Measurements from ENCODE around the gene VDAC1.

Gene VDAC1

GRCh38 chr5:134022333-134022732 lies 17.6 kb upstream of the VDAC1 start:
- no peak for DNase-seq

DNA sequence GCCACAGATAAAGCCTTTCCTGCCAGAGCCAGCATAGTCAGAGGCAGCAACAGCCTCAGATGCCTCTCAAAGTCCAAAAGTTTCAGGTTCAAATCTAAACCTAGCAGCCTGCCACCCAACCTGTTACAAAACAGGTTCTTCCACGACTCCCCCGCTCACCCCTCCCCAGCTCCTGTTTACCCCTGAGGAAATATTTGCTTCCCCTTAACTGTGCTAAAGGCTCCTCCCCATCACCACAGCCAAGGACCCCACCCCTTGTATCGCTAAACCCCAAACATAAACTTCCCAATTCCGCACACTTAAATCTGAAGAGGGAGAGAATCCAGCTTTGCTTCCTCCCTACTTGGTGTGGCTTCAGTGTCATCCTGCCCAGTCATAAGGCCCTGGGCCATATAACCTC lies 15.4 kb upstream of the VDAC1 start:
- no peak for DNase-seq

- no peak for DNase-seq
Measured at GRCh38 chr5:134019636-134020035, 14.9 kb upstream of the VDAC1 start.

DNA sequence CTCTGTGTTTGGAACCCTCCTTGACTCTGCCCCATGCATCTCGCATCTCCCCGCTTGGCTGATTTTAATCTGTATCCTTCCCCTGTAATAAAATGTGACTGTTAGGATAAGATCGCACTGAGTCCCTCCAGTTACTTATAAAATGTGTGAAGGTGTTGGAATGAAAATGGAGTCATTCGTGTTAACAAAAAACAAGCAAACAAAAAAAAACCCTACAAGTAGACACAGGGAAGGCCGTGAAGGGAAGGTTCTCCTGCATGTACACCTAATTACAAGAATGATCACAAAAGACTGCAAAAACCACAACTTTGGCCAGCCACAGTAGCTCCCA lies 14.2 kb upstream of the VDAC1 start:
- no peak for DNase-seq

DNA sequence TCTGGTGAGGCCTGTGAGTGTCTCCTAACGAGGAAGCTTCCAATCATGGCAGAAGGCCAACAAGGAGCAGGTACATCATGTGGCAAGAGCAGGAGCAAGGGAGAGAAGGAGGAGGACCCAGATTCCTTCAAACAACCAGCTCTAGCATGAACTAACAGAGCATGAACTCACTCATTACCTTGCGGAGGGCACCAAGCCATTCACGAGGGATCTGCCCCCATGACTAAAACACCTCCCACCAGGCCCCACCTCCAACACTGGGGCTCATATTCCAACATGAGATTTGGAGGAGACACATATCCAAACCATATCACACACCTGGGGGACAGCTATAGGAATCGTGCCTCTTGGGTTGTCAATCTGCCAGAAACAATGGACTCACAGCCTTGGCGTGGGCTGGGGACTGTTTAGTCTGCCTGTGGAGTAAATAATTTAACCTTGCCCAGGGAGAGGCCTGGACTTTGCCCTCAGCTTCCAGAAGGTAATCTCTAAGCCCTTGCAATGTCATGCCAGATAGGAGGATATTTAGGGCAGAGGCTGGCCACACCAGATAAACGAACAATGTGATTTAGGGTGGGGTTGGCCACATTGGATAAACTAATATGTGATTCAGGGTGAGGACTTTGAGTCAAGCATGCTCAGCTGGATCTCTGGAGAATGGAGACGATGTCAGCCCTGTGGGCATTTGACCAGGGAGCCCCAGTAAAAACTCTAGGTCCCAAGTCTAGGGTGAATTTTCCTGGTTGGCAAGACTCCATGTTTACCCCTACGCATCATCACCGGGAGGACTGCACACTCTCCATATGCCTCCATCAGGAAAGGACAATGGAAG lies 13.6 kb upstream of the VDAC1 start:
- DNase-seq = no peak

- DNase-seq = no peak
Measured at GRCh38 chr5:134008266-134008749, 3.5 kb upstream of the VDAC1 start.

GRCh38 chr5:134007581-134008265 lies 2.9 kb upstream of the VDAC1 start:
- peak; percentile 48 for DNase-seq

GRCh38 chr5:134006115-134006514 lies 1.3 kb upstream of the VDAC1 start:
- no peak for DNase-seq

- DNase-seq = peak; percentile 91
Measured at GRCh38 chr5:134005417-134006061, 764 bp upstream of the VDAC1 start.

DNA sequence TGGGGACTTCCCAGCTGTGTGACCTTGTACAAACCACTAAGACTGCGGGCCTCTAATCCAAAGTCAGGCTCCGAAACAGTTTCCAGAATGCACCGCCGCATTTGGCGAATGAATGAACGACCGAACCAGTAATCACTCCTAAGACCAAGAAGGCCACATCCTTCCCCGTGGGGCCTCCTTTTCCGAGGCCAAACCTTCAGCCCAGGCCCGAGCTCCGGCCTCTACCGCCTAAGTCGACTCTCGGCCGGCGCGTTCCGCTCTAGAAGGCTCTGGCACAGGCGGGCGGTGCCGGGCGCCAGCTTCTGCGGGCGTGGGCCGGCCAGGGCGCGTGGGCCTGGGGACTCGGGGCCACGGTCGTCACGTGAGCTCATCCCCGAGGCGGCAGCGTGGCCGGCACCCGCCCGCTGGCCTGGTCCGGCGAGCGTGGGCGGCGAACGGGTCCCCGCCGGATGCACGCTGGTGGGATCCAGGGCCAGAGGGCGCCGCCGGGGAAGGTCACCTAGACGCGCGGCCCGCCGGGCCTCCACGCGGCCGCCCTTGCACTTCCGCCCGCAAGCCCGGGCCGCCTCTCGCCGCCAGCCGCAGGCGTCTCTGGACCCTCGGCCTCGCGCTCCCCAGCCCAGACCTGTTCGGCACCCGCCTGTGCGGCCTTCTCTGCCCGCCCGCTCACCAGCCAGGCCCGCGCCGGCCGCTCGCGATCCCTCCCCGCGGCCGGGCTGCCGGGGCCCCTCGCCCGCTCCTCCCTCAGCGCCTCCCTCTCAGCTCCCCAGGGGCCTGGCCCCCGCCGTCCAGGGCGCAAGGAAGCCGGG lies 754 bp downstream of the VDAC1 start:
- peak; percentile 72 for DNase-seq

DNA sequence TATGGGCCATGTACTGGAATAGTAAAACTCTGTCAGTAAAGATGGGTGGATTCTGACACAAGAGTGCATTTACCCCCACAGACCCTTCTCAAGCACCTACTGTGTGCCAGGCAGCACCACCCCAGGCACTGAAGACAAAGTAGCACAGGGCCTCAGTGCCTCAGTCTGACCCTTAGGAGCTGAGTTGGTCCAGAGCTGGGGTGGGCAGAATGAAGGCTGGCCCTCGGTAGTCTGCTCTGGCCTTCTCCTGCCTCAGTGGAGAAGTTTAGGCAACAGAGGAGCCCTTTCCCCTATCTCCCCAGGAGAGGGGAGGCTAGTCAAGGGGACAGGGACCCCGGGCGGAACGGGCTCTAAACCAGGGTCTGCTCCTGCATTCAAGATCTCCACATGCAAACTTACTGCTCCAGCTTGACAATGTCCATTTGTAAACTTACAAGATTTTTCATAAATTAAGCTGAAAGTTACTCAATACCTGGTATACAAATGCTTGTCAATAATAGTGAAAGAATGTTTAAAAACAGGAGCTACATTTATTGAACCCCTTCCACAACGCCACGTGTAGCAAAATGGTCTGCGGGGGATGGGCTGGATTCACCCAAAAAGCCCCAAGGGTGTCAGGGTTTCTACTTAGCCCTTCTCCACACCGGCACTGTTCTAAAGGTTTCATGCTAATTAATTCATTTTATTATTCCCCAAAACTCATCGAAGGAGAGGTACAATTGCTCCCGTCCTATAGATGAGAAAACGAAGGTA lies 1.5 kb downstream of the VDAC1 start:
- DNase-seq = no peak

- DNase-seq = no peak
Measured at GRCh38 chr5:134001938-134002731, 2.6 kb downstream of the VDAC1 start.

GRCh38 chr5:134000696-134001453 lies 3.9 kb downstream of the VDAC1 start:
- DNase-seq = no peak

DNA sequence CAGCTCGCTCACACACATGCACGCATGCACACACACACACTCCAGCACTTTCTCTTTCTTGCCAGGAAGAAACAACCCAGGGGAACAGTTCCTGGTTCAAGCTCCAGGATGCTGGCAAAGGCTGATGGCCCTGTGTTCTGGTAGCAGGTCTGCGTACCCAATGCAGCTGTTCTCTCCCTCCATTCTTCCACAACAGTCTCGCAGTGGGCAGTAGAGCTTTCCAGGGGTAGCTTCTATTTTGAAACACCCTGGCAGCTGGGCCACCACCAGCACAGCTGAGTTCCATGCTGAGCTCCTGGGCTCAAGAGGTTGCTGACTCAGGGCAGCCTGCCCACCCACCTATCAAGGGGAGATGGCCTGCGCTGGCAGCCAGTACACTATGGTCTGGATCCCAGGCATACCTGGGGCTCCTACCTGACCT lies 4.7 kb downstream of the VDAC1 start:
- DNase-seq = no peak

DNA sequence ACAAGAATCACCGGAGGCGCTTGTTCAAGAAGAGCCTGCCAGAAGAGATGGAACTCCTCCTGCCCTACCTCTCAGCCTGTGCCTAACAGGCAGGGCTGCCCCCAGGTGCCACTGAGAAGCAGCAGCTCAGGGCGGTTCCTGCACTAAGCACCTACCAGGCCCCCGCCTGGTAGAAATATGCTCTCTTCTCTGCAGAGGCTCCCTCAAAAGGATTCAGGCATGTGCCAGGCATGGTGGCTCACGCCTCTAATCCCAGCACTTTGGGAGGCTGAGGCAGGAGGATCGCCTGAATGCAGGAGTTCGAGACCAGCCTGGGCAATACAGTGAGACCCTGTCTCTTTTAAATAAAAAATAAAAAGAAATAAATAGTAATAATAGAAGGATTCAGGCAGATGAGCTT lies 6.0 kb downstream of the VDAC1 start:
- no peak for DNase-seq

GRCh38 chr5:133998042-133998441 lies 6.7 kb downstream of the VDAC1 start:
- DNase-seq = no peak

- no peak for DNase-seq
Measured at GRCh38 chr5:133996683-133997252, 8.0 kb downstream of the VDAC1 start.

DNA sequence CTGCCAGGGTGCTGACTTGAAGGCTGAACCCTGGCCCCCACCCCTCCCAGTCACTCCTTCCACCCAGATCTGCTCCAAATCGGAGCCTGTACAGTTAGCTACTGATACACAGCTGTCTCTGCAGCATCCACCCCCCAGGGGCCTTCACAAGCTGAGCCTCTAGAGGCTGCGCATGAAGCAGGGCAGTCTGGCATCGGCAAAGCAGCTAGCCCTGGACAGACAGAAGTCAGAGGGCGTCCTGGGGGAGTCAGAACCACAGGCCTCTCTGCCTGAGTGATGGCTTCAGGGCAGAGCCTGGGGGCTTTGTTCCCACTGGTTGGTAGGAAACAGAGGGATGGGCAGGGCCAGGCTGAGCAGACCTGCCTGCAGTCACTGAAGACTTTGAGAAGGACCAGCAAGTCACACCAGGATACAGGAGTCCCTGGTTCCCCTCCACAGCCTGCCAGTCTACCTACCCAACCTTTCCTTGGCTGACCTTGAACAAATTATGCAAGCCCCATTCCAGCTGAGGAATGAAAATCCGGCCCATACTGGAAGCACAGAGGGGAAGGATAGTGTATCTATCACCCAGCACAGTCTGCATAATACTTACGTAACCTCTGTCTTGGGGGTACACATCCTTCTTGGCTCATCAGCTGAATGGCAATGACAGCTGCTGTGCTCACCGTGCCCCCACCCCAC lies 8.8 kb downstream of the VDAC1 start:
- peak; percentile 49 for DNase-seq

GRCh38 chr5:133995341-133995740 lies 9.4 kb downstream of the VDAC1 start:
- DNase-seq = no peak

DNA sequence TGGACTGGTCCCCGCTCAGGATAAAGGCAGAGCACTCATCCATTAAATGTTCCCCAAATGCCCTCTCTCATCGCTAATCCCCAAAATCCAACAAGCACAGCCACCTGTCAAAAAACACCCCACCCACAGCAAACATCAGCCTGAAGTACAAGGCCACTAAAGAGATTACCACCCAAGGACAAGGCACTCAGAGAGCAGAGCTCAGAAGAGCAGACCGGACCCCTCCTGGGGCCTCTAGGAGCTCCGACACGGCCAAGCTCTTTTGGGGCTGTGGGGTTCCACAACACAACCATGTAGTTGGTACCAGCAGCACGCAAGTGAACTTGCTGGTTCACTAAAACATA lies 9.8 kb downstream of the VDAC1 start:
- peak; percentile 46 for DNase-seq

All from eye (tissue), 1 donor.